NAMALWA (cell line): ENCODE measurements around the gene MED16.
"Not testable (repeated sequence)": the region's sequence is repeated elsewhere in the genome, so short reads cannot be mapped to it uniquely, and the experiment has no call there.

Experiments used
- DNase-seq: peaks from one replicate; pipeline ENCODE4 v3.0.0-alpha.2; 2015; ENCODE audit warnings: low spot score

Gene MED16

DNA sequence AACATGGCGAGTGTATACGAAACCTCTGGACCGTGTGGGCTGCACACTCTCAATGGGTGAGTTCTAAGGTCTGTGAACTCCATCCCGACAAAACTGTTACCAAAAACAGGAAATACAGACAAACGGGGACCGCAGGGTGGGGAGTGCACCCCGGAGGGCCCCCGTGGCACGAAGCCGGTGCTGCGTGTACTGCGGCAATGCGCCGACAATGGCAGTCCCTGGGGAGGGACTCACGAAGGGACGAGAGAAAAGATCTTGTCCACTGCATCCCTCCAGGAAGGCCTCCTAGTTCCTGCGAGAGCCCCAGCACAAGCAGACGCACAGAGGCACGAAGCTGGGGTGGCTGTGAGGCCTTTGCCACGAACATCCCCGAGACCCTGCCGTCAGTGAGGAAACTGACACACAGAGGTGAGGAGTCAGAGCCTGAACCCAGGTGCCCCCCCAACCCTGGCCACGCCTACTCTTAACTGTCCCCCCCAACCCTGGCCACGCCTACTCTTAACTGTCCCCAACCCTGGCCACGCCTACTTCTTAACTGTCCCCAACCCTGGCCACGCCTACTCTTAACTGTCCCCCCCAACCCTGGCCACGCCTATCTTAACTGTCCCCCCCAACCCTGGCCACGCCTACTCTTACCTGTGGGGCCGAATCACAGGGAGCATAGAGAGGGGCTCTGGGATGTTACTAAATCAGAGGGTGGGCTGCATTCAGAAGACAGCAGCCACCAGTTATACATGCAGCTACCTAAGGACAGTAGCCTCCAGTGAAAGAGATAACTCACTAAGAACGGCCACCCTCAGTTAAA, 4.2 kb downstream of the MED16 start:
- DNase-seq: no peak

GRCh38 chr19:887599-887998, 5.4 kb downstream of the MED16 start:
- DNase-seq: no peak

GRCh38 chr19:887072-887471, 5.9 kb downstream of the MED16 start:
- no peak for DNase-seq

DNA sequence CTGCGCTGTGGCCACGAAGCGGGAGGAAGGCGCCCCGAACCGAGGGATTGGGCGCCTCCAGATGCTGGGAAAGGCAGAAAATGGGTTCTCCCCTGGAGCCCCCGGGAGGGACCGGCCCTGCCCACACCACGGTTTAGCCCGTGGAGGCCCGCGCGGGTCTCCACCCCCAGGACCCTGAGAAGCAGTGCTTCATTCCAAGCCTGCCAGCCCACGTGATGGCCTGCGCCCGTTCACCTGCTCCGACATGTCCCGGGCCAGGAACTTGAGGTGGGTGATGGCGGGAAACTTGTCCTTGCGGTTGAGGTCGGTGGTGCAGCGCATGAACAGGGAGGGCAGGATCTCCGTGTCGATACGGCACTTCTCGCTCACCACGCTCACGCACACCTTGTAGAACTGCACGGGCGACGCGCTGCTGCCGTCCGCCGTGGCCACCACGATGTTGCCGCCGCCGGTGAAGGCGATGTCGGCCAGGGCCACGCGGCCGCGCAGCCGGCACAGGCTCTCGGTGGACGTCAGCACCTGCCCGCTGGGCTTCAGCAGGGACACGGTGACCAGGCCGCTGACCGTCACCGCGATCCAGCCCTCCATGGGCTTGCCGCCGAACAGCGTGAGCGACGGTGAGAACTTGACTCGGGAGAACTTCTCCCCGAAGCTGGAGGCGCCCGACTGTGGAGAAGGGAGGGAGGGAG, 7.3 kb downstream of the MED16 start:
- no peak for DNase-seq

GRCh38 chr19:884420-885211, 8.4 kb downstream of the MED16 start:
- no peak for DNase-seq

DNA sequence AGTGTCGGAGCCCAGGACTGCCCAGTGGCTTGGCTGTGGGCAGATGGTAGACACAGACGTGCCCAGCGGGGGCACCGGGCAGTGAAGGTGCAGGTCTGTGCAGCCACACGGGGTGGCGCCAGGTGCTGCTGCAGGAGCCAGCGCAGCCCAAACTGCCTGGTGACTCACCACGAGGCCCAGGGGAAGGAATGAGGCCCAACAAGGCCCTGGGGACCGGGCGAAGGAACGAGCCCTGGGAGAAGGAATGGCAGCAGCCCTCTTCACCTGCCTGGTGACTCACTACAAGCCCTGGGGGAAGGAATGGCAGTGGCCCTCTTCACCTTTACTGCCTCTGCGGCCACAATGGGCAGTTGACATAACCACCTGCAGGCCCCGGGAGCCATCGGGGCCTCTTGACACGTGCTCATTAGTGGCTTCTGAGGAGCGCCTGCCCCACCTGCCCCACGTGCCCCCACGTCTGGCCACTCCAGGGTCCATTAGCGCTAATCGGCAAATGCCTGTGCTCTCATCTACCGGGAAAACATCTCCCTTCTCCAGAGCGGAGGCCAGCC, 9.3 kb downstream of the MED16 start:
- no peak for DNase-seq

DNA sequence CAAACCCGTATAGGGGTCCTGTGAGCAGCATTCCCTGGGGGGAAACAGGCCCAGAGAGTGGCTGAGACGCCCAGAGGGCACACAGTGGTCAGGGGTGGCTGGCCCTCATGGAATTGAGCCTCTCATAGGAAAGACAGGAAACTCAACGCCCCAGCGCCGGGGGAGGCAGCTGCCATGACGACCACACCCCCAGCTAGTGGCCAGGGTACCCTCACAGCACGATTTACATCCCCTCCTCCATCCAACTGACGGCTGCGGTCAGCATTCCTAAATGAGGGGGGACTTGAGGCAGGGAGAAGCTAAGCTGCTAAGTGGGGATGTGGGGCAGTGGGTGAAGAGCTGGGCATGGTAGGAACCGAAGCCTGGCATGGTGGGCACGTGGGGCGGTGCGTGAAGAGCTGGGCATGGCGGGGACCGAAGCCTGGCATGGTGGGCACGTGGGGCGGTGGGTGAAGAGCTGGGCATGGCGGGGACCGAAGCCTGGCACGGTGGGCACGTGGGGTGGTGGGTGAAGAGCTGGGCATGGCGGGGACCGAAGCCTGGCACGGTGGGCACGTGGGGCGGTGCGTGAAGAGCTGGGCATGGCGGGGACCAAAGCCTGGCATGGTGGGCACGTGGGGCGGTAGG, 10.0 kb downstream of the MED16 start:
- no peak for DNase-seq

DNA sequence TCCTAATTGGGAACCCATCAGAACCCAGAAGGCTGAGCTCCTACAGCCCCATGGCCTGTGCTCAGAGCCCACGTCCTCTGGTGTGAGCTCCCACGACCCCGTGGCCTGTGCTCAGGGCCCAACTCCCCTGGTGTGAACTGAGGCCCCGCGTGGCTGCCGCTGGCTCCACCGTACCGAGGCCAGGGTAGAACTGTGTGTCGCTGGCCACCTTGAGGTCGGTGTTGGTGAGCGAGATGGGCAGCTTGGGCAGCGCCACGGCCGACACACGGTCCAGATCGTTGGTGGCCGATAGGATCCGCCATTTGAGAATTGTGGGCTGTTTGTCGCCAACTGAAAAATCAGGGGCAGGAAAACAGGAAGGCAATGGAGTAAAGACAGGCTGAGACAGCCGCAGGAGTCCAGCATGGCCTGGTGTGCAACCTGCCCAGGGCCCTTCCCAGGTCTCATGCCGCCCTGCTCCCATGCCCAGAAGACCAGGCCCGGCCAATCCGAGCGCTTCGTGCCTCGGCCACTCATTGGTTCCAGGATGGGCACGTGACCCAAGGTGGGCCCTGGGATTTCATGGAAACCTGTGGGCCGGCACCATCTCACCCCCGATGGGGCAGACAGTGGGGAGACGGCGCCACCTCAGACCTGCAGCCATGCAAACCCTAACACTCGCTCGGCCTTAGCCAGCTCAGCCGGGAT, 11.5 kb downstream of the MED16 start:
- DNase-seq: no peak

GRCh38 chr19:879711-880438, 13.1 kb downstream of the MED16 start:
- DNase-seq: no peak

- DNase-seq: not testable (repeated sequence)
These were observed 14.0 kb downstream of the MED16 start for GRCh38 chr19:878751-879561.

DNA sequence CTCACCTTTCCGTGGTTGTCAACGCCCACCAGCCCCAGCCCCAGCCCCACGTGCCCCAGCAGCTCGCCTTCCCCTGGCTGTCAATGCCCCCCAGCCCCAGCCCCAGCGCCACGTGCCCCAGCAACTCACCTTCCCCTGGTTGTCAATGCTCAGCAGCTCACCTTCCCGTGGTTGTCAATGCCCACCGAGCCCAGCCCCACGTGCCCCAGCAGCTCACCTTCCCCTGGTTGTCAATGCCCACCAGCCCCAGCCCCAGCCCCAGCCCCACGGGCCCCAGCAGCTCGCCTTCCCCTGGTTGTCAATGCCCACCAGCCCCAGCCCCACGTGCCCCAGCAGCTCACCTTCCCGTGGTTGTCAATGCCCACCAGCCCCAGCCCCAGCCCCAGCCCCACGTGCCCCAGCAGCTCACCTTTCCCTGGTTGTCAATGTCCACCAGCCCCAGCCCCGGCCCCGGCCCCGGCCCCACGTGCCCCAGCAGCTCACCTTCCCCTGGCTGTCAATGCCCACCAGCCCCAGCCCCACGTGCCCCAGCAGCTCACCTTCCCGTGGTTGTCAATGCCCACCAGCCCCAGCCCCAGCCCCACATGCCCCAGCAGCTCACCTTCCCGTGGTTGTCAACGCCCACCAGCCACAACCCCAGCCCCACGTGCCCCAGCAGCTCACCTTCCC, 14.9 kb downstream of the MED16 start:
- not testable (repeated sequence) for DNase-seq

DNA sequence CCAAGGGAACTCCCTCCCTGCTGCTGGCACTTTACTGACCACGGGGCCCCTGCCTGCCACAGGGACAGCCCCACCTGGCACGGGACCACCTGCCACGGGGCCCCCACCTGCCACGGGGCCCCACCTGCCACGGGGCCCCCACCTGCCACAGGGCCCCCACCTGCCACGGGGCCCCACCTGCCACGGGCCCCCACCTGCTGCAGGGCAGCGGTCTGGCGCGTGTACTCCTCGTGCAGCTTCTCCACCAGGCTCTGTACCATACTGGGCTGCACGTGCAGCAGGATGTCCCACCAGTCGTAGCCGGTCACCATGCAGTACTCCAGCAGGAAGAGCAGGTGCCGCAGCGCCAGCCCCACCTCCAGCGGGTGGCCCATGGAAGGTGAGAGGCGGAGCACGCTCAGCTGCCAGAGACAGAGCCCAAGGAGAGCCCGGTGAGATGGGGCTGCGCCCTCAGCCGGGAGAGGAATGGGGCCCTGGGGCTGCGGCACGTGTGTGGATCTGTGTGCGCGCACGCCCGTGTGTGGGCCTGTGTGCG, 16.1 kb downstream of the MED16 start:
- DNase-seq: no peak

- no peak for DNase-seq
These were observed 16.9 kb downstream of the MED16 start for GRCh38 chr19:876089-876488.

DNA sequence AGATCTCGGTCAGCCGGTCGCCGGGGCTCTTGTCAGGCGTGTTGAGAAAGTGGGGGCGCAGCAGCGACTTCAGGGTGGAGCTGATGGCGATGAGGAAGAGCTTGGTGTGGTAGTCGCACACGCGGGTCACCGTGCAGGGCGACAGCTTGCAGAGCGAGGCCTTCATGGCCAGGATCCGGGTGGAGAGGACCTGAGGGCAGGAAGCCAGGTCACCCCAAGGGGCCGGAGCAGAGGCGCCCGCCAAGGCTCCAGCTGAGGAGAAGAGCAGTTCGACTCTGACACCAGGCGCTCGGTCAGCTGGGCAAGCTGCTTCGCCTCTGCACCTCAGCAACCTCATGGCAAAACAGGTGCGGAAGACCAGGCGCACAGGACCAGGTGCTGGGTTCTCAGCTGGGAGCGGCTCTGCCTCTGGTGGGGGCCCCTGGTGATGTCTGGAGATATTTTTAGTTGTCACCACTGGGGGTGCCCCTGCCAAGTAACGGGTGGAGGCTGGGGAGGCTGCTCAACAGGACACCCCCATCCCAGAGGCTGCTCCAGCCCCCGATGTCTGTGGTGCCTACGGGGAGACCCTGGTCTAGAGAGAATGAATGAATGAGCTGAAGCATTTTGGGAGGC, 17.6 kb downstream of the MED16 start:
- peak; percentile 56 for DNase-seq

DNA sequence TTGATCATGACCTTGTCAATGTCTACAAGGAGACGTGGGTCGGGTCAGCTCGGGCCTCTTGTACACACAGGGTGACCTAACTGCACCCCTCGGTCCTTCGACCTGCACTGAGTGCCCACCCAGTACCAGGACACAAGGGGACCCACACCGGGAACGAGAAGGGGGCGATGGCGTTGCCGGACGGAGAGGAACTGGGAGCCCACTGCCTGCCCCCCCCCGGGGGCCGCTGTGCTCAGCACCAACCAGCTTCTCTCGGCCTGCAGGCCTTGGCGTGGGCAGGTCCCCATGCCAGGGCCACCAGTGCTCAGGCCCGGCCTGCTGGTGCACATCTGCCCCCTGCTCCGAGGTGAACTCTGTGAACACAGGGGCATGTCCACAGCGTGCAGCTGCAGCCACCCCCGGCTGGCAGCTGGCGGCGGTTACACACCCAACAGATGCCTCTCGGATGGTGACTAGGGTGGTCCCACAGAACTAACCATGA, 19.4 kb downstream of the MED16 start:
- no peak for DNase-seq

DNA sequence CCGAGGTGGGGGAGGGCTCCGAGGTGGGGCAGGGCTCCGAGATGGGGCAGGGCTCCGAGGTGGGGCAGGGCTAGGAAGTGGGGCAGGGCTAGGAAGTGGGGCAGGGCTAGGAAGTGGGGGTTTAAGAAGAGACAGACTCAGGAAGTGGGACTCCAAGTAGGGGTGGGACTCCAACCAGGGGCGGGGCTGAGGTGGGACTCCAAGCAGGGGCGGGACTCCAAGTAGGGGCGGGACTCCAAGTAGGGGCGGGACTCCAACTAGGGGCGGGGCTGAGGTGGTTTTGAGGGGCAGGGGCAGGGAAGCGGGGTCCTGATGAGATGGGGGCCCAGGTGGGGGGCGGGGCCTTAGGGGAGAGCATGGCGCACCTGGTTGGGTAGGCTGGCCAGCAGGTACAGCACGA, 19.9 kb downstream of the MED16 start:
- peak; percentile 91 for DNase-seq

GRCh38 chr19:872266-872951, 20.6 kb downstream of the MED16 start:
- DNase-seq: peak; percentile 95
